Measurements from ENCODE around the gene EEF1B2. TPM values are rescaled to one million over a fixed set of nuclear protein-coding genes. Genes with fewer than 3 reads are reported as not detected.
"Not testable (repeated sequence)": the region's sequence is repeated elsewhere in the genome, so short reads cannot be mapped to it uniquely, and the experiment has no call there.

EEF1B2 gene
- total RNA-seq, 2 experiments from 2014 or later: 1,033 to 1,038 TPM

DNA sequence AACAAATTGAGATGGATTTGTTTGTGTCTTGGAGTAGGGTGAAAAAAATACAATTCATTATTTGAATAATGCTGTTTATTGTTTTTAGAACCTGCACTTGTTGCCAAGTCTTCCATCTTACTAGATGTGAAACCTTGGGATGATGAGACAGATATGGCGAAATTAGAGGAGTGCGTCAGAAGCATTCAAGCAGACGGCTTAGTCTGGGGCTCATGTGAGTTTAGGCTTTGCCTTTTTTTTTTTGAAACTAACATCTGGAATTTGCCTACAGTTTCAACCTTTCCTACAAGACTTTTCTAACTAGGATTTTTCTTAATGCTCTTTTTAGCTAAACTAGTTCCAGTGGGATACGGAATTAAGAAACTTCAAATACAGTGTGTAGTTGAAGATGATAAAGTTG lies 2.7 kb downstream of the EEF1B2 start:
- CTCF ChIA-PET: interaction anchor here (0.7 kb wide), 1 partner anchor 1584 kb away, joined by 3 read pairs; no protein-coding TSS in a partner anchor
- POLR2A ChIA-PET: not testable (repeated sequence)

DNA sequence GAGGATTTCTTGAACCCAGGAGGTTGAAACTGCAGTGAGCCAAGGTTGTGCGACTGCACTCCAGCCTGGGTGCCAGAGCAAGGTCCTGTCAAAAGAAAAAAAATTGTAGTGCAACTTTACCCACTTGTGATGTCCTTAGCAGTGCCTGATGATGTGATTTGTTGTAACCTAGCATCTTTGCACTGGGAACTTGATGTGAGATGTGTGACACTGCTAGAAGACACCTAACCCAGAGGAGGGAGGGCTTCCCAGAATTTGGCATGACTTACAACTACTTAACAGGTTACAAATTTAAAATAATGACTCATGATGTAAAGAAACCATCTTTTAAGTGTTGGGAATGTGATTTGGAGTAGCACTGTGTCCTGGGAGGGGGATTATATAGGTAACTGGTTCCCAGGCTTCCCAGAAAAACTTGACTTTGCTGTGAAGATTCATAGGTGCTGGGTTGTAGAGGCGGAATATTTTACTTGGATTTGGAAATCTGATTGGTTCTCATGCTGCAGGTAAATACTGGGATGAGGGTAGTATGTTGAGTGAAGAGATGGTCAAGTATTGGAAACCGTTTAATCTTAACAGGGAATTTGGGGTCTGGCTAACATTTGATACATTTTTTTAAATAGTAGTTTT lies 3.7 kb downstream of the EEF1B2 start:
- CTCF ChIA-PET: no interaction called here
- POLR2A ChIA-PET: no interaction called here

DNA sequence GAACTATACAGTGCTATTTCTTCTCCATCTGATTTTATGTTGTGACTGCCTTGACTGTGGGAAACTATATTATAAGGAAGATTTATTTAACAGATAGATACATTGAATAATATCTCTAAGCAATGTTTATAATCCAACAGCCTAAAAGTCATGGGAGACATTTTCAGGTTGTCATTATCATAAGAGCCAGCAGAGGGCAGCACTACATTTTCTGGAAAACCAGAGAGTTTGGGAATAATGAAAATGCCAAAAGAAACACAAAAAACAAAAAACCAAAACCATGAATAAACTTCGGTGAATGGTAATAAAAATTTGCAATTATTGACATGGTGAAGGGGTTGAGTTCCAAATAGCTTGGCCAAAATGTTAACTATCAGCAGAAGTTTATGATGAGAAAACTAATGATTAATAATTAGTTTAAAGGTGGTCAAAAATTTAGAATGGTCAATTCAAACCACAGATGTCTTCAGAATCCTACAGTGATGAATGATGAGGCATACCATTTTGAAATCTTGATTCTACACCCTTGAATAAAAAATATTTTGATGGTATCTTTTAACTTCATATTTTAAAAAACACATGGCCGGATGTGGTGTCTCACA lies 4.7 kb downstream of the EEF1B2 start:
- CTCF ChIA-PET: interaction anchor here (0.6 kb wide), 1 partner anchor 172 kb away, joined by 3 read pairs; no protein-coding TSS in a partner anchor
- POLR2A ChIA-PET: no interaction called here

DNA sequence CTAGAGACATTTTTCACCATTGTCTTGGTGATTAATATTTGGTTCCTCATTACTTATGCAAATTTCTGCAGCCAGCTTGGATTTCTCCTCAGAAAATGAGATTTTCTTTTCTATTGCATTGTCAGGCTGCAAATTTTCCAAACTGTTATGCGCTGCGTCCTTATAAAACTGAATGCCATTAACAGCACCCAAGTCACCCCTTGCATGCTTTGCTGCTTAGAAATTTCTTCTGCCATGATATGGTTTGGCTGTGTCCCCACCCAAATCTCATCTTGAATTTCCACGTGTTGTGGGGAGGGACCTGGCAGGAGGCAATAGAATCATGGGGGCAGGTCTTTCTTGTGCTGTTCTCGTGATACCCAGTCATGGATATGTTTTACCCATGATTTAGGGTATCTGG lies 8.5 kb downstream of the EEF1B2 start:
- POLR2A ChIA-PET, CTCF ChIA-PET: not testable (repeated sequence)

DNA sequence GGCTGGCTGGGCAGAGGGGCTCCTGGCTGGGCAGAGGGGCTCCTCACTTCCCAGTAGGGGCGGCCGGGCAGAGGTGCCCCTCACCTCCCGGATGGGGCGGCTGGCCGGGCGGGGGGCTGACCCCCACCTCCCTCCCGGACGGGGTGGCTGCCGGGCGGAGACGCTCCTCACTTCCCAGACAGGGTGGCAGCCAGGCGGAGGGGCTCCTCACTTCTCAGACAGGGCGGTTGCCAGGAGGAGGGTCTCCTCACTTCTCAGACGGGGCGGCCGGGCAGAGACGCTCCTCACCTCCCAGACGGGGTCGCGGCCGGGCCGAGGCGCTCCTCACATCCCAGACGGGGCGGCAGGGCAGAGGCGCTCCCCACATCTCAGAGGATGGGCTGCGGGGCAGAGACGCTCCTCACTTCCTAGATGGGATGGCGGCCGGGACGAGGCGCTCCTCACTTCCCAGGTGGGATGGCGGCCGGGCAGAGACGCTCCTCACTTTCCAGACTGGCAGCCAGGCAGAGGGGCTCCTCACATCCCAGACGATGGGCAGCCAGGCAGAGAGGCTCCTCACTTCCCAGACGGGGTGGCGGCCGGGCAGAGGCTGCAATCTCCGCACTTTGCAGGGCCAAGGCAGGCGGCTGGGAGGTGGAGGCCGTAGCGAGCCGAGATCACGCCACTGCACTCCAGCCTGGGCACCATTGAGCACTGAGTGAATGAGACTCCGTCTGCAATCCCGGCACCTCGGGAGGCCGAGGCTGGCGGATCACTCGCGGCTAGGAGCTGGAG lies 12.1 kb downstream of the EEF1B2 start:
- POLR2A ChIA-PET, CTCF ChIA-PET: not testable (repeated sequence)

DNA sequence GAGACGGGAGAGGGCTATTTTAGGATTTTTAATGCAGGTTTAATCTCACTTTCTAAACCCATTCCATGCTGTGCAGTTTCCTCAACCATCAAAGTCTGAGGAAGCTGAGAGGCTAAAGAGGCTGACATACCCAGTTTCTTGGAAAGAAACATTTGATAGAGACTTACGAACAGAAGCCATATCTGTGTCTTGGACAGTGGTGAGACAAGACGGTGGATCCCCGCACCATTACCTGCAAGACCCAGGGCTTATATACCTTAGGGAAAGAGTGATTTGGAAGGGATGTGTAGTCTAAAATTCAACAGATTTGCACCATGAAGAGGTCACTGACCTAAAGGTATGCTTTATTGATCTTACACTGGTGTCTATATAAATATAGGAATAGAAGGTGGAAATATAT lies 13.5 kb downstream of the EEF1B2 start:
- ChIA-PET CTCF (no interaction called here), POLR2A (no interaction called here)

DNA sequence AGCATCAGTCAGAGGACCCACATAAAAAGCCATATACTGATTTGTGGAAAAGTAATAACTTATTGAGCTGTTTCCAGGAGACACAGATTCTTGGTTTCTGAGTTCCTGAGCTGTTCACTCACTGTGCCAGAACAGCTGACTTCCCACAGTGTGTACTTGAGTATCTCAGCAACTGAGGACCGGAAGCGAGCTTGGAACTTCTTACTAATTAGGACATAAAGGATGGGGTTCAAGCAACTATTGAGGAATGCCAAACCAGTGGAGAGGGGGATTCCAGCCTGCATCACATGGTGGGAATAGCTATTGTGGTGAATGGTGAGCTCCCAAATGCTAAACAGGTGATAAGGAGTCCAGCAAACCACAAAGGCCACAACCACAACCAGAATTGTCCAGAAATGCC lies 16.4 kb downstream of the EEF1B2 start:
- ChIA-PET CTCF (no interaction called here), POLR2A (no interaction called here)

DNA sequence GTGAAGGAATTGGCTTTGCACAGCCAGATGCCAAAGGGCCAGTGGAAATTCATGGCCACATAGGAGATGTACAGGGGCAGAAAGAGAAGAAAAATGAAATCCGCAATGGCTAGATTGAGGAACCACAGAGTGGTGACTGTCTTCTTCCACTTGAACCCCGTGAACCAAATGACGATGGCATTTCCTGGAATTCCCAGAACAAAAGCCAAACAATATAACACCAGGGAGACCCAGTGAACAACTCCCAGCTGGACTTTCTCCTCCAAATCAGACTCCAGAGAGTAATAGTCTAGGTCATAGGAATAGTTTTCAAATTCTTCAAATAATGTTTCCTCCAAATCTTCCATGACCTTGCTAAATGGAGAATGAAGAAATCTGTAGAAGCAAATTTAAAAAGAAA lies 17.2 kb downstream of the EEF1B2 start:
- ChIA-PET POLR2A (no interaction called here), CTCF (no interaction called here)

DNA sequence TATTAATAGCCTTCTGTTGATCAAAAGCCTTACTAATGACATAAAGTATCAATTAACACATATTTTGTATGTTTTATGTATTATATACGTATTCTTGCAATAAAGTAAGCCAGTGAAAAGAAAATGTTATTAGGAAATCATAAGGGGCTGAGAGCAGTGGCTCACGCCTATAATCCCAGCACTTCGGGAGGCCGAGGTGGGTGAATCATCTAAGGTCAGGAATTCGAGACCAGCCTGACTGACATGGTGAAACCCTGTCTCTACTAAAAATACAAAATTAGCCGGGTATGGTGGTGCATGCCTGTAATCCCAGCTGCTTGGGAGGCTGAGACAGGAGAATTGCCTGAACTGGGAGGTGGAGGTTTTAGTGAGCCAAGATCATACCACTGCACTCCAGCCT lies 21.8 kb downstream of the EEF1B2 start:
- CTCF ChIA-PET, POLR2A ChIA-PET: not testable (repeated sequence)

DNA sequence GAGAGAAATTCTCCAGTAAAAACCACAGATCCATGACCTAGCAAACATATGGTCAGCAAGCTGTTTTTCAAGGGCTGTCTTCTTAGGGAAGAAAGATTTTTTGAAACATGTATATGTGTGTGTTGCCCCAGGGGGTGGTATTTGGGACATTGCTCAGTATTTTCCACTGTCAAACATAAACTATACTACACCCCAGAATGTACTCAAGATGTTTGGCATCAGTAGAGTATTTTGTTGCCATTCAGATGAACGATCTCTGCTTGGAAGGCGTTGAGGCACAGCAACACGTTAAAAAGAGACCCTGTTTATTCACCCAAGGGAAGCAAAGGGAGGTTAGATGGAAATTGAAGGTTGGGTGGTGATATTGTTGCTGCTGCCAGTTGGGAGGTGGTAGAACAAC lies 30.0 kb downstream of the EEF1B2 start:
- ChIA-PET CTCF (no interaction called here), POLR2A (no interaction called here)

DNA sequence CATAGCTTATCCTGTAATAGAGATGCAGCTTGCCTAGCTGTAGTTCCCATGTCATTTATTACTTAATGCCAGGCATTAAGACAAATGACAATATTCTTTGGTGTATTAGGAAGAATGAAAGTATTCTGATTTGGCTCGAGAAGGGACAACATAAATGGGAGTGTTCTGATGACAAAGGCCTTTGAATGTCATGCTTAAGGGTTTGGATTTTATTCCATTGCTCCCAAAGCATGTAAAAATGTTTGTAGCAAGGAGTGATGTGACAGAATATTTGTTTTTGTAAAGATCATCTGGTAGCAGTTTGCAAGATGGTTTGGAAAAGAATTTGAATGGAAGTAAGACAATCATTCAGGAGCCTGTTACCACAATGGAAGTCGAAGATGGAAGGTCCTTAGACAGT lies 30.4 kb downstream of the EEF1B2 start:
- POLR2A ChIA-PET: no interaction called here

DNA sequence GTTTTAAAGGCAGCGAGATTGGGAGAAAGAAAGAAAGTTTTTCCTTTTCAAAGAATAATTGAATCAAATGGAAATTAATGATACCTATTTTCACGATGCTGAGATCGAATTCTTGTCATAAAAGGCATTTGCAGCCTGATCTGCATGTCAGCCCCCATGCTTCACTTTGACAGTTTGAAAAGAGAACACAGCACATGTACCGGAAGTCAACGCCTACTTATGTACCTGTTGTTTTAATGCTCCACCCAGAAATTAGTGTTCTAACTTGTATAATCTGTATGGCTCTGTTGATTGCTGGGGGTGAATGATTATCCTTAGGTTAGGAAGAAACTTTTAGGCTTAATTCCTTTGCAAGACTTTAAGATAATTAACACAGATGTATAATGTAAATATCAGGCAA lies 31.0 kb downstream of the EEF1B2 start:
- CTCF ChIA-PET: no interaction called here

More for the DNA sequence above, 30.4 kb downstream of the EEF1B2 start:
- CTCF ChIA-PET: no interaction called here

DNA sequence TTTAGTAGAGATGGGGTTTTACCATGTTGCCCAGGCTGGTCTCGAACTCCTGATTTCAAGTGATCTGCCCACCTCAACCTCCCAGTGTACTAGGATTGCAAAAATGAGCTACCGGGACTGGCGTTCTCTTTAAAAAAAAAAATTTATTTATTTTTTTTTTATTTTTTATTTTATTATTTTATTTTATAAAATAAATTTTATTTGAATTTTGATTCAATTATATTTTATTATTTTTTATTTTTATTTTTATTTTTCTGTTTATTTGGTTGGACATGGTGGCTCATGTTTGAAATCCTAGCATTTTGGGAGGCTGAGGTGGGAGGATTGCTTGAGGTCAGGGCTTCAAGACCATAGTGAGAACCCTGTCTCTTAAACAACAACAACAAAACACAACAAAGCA lies 32.5 kb downstream of the EEF1B2 start:
- POLR2A ChIA-PET: no interaction called here
- CTCF ChIA-PET: interaction anchor here (0.7 kb wide), 1 partner anchor 12 kb away, joined by 3 read pairs; no protein-coding TSS in a partner anchor

More for the DNA sequence above, 31.0 kb downstream of the EEF1B2 start:
- POLR2A ChIA-PET: no interaction called here

DNA sequence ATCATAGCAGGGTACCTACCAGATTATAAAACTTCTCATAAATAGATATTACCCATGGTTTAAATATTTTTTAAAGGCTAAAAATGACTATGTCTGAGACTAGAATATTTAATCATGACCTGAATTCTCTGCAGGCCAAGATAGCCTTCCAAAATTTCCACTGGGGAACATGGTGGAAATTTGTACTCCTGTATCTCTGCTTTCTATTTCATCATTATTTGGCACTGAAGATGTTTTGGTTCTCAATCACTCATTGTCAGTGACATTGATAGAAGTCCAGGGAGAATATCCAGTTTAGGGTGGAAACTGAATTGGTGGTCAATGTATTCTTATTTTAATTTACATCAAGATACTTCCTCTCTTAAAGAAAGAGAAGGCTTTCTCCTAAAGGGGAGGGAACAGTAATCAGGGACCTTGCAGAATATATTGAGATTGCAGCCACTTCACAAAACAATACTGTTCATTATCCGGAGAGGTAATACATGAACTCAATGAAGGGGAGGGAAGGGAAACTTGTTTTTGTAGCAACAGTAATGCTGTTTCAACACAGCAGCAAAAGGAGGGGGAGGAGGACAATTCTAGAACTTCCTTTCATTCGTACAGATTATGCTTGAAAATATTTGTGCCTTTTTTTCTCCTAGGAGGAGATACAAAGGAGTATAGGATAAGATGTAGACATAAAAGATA lies 34.1 kb downstream of the EEF1B2 start:
- CTCF ChIA-PET: no interaction called here
- POLR2A ChIA-PET: no interaction called here

DNA sequence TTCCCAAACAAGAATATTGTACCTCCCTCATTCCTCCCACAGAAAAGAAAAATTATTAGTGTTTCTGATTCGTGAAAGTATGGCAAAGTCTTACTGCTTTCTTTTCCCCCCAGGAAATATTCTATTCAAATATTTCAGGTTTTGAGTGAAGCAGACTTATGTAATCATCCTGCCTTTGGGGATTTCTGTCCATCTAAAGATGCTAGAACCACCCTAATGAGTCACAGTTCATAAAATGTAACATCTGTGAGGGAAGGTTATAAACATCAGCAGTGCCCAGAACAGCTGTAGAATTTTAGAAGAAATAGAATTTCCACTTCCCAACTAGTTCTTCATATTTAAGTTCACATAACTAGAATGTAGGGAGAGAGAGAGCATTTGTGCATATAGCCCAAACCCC lies 39.0 kb downstream of the EEF1B2 start:
- CTCF ChIA-PET: no interaction called here

DNA sequence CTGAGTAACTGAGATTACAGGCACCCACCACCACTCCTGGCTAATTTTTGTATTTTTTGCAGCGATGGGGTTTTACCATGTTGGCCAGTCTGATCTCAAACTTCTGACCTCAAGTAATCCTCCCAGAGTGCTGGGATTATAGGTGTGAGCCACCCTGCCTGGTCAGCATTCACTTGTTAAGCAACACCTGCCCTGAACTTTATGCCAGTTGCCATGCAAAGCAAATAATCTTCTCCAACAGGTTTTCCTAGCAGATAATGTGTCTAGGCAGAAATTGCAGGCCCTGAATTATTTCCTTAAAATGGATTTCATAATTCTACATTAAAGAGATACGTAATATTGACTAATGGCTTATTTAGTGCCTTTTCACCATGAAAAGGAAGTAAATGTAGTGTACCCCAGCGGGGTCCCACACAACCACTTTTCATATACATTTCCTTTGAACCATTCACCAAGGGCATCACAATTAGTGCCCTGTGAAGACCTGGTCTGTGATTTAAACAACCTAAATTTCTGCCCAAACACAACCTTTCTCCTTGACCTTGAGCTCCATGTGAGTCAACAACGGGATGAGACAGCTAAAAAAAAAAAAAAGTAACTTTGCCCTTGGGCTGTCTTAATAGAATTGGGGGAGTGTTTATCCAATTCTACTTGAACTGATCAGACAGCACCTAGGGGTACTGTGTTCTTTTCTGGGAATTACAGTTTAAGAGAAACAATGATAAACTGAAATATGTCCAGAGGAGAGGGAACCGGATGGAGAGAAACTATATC lies 41.6 kb downstream of the EEF1B2 start:
- ChIA-PET POLR2A (no interaction called here), CTCF (no interaction called here)

More for the DNA sequence above, 39.0 kb downstream of the EEF1B2 start:
- POLR2A ChIA-PET: no interaction called here

DNA sequence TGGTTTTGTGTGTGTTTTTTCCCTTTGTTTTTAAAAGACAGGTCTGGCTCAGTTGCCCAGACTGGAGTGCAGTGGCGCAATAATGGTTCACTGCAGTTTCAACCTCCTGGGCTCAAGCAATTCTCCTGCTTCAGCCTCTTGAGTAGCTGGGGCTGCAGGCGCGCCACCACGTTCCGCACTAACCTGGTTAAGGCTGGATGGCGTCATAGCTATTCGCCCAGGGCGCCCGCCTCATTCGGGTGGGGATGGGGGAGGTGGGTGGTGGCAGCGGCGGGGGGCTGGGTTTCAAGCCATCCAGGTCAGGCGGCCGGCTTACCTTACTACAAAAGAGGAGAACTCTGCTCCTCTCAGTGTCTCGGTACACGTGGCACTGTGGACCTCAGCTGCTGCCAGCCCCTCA lies 42.8 kb downstream of the EEF1B2 start:
- ChIA-PET POLR2A (no interaction called here), CTCF (no interaction called here)

DNA sequence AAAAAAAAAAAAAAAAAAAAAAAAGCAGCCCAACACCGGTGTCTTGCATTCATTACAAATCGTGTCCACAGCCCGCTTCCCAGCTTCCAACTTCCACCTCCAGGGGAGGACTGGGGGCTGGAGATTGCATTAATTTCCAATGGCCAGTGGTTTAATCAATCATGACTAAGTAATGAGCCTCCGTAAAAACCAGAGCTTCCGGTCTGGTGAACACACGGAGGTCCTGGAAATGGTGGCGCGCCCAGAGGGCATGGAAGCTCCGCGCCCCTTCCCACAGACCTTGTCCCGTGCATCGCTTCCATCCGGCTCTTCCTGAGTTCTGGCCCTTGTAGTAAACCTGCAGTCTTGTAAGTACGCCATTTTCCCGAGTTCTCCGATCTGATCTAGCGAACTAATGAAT lies 43.6 kb downstream of the EEF1B2 start:
- CTCF ChIA-PET: interaction anchor here (0.7 kb wide), 1 partner anchor 52 kb away, joined by 4 read pairs; no protein-coding TSS in a partner anchor
- POLR2A ChIA-PET: no interaction called here

DNA sequence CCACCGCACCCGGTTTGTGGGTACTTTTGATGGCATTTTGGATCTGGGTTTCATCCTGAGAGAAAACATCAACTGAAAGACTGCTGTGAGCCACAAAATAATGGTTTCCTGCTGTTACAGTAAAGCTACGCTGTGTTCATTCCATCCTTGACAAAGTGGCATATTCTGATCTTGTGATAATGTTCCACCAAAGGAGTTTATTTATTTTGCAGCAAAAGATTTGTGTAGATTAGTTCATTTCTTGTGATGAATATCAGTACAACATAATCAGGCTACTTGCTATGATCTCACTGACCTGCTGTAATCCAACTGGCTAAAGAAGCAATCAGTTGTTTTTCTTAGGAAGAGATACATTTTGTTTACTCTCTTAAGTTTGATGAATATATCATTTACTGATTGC lies 45.0 kb downstream of the EEF1B2 start:
- POLR2A ChIA-PET: no interaction called here
- CTCF ChIA-PET: interaction anchor here (1.5 kb wide), 1 partner anchor 10 kb away, joined by 8 read pairs; no protein-coding TSS in a partner anchor

DNA sequence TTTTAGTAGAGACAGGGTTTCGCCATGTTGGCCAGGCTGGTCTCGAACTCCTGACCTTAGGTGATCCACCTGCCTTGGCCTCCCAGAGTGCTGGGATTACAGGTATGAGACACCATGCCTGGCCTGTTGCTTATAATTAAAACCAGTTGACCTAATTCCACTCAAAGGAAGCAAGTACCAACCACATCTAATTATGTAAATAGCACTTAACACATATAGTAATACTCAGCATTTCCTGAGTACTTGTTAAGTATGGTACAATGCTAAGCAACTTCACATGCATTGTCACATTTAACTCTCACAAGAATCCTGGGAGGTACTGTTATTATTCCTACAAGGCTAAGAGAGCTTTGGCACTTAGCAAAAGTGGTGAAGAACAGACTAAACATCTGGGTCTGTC lies 47.6 kb downstream of the EEF1B2 start:
- POLR2A ChIA-PET, CTCF ChIA-PET: not testable (repeated sequence)
